Fibroblast of lung (primary cell): ENCODE measurements around the gene C9orf72. TPM values are rescaled to one million over a fixed set of nuclear protein-coding genes. Genes with fewer than 3 reads are reported as not detected.

Experiments
- DNase-seq, 2 donors: peaks; one replicate each; pipeline versions ENCODE4 v3.0.0 to v3.0.0-alpha.2; 2010; ENCODE audit warnings: low read depth in 2 of 2
- H2AFZ ChIP-seq: 2 replicates; pipeline ENCODE4 v1.5.1; 2012; ENCODE audit warnings: low read length, control low read depth, inconsistent platforms
- H3K27ac ChIP-seq: 2 replicates; pipeline ENCODE4 v1.5.1; 2011; ENCODE audit warnings: low read length, control low read depth; ENCODE audit not compliant: insufficient read depth
- H3K27me3 ChIP-seq: 2 replicates; pipeline ENCODE4 v1.5.1; 2011; ENCODE audit warnings: mild to moderate bottlenecking, low read length; ENCODE audit not compliant: control insufficient read depth, insufficient read depth
- H3K36me3 ChIP-seq: 2 replicates; pipeline ENCODE4 v1.5.1; 2011; ENCODE audit warnings: low read length; ENCODE audit not compliant: control insufficient read depth, insufficient read depth
- H3K4me1 ChIP-seq: 2 replicates; pipeline ENCODE4 v1.5.1; 2011; ENCODE audit warnings: low read length; ENCODE audit not compliant: control insufficient read depth, insufficient read depth; ENCODE audit errors: extremely low read depth
- H3K4me2 ChIP-seq: 2 replicates; pipeline ENCODE4 v1.5.1; 2011; ENCODE audit warnings: low read length, control low read depth; ENCODE audit not compliant: insufficient read depth; ENCODE audit errors: extremely low read depth
- H3K4me3 ChIP-seq, 4 experiments: fragments of 200-600 bp in 1 of 4; sonication (generic) in 1 of 4; replicated peaks in 1 of 4; 2 replicates each; pipeline ENCODE4 v1.5.1; 2011 to 2016; ENCODE audit warnings: low read length in 4 of 4, low read depth in 3 of 4, mild to moderate bottlenecking in 3 of 4, control low read depth in 2 of 4, inconsistent platforms in 1 of 4, mixed read lengths in 1 of 4; ENCODE audit not compliant: insufficient read depth in 1 of 4; ENCODE audit errors: control extremely low read depth in 1 of 4
- H3K79me2 ChIP-seq: 2 replicates; pipeline ENCODE4 v1.5.1; 2012; ENCODE audit warnings: mild to moderate bottlenecking, low read length, inconsistent platforms; ENCODE audit not compliant: control insufficient read depth, insufficient read depth
- H3K9ac ChIP-seq: 2 replicates; pipeline ENCODE4 v1.5.1; 2011; ENCODE audit warnings: mild to moderate bottlenecking, low read length, control low read depth; ENCODE audit not compliant: insufficient read depth
- H3K9me3 ChIP-seq: 2 replicates; pipeline ENCODE4 v1.5.1; 2012; ENCODE audit warnings: low read depth, low read length; ENCODE audit not compliant: control insufficient read depth, insufficient read depth
- H4K20me1 ChIP-seq: 2 replicates; pipeline ENCODE4 v1.5.1; 2011; ENCODE audit warnings: low read length; ENCODE audit not compliant: control insufficient read depth, insufficient read depth; ENCODE audit errors: extremely low read depth
- CTCF ChIP-seq, 2 donors: IDR thresholded peaks in 1 of 2; conservative IDR thresholded peaks in 1 of 2; 1 replicate in 1 of 2; 2 replicates in 1 of 2; pipeline ENCODE4 v1.5.1; 2011 to 2012; ENCODE audit warnings: low read length in 2 of 2, control low read depth in 1 of 2, inconsistent platforms in 1 of 2, low read depth in 1 of 2, mild to moderate bottlenecking in 1 of 2
- EZH2 ChIP-seq: IDR thresholded peaks from 2 replicates; pipeline ENCODE4 v1.5.1; 2012; ENCODE audit warnings: low read length, control low read depth, mild to moderate bottlenecking; ENCODE audit errors: missing control alignments
- polyA plus RNA-seq, 2 donors: library from polyadenylated mRNA; depleted of rRNA in 1 of 2; stranded (reverse) in 1 of 2; unstranded in 1 of 2; fragments of >200 nt; gene quantifications; 2 replicates each; pipeline ENCODE4 v1.2.1, GENCODE V29; 2011 to 2012; ENCODE audit warnings: missing spikeins in 1 of 2
- total RNA-seq: library from RNA; depleted of rRNA; stranded (reverse); fragments of >200 nt; gene quantifications from 2 replicates; pipeline ENCODE4 v1.2.1, GENCODE V29; 2014

The C9orf72 gene
- total and polyA plus RNA-seq, 2 donors (not counting 1 experiment from before 2014, with no cell fraction given) = 3.6 to 4.5 TPM

- Histone ChIP-seq H3K36me3 (no peaks in the 10 kb centered on the region), H3K4me1 (no peaks in the 10 kb centered on the region), H3K79me2 (no peaks in the 10 kb centered on the region), H3K27ac (no peak overlapping the region), H4K20me1 (no peaks in the 10 kb centered on the region), H3K4me3 (no peak overlapping the region), H3K4me2 (no peak overlapping the region), H2AFZ (no peak overlapping the region), H3K9me3 (no peaks in the 10 kb centered on the region), H3K9ac (no peak overlapping the region), H3K27me3 (peaks cover 13% of the 10 kb centered on the region)
- TF ChIP-seq EZH2 (no peak), CTCF (conservative IDR thresholded peaks at IDR 0.05 in 1 of 2, IDR thresholded peaks at IDR 0.05 in 1 of 2; ENCODE audit: low read depth in 1 of 2, low read length in 2 of 2) (no peak)
- DNase-seq = no peak
These were observed 50.1 kb downstream of the C9orf72 start for GRCh38 chr9:27523141-27523540.

- peaks cover 2% of the 10 kb centered on the region for H3K27me3 ChIP-seq
- no peaks in the 10 kb centered on the region for H3K36me3 ChIP-seq
- TF ChIP-seq EZH2 (no peak), CTCF (conservative IDR thresholded peaks at IDR 0.05 in 1 of 2, IDR thresholded peaks at IDR 0.05 in 1 of 2; ENCODE audit: low read depth in 1 of 2, low read length in 2 of 2) (no peak)
- no peak overlapping the region for H3K4me2 ChIP-seq
- no peak overlapping the region for H2AFZ ChIP-seq
- no peaks in the 10 kb centered on the region for H3K79me2 ChIP-seq
- DNase-seq = no peak
- no peak overlapping the region for H3K27ac ChIP-seq
- no peak overlapping the region for H3K4me3 ChIP-seq
- H3K4me1 ChIP-seq = no peaks in the 10 kb centered on the region
- no peaks in the 10 kb centered on the region for H4K20me1 ChIP-seq
- no peak overlapping the region for H3K9ac ChIP-seq
- H3K9me3 ChIP-seq = no peaks in the 10 kb centered on the region
These were observed 52.3 kb downstream of the C9orf72 start for GRCh38 chr9:27520986-27521385.

- no peaks in the 10 kb centered on the region for H3K4me1 ChIP-seq
- no peak overlapping the region for H3K4me2 ChIP-seq
- no peaks in the 10 kb centered on the region for H3K36me3 ChIP-seq
- no peak overlapping the region for H3K4me3 ChIP-seq
- no peak overlapping the region for H2AFZ ChIP-seq
- no peak overlapping the region for H3K27ac ChIP-seq
- no peak overlapping the region for H3K9ac ChIP-seq
- no peaks in the 10 kb centered on the region for H3K9me3 ChIP-seq
- no peaks in the 10 kb centered on the region for H3K79me2 ChIP-seq
- DNase-seq = peak in 1 of 2 donors; percentile 40
- H4K20me1 ChIP-seq = no peaks in the 10 kb centered on the region
- no peak for TF ChIP-seq EZH2
- no peak for TF ChIP-seq CTCF (conservative IDR thresholded peaks at IDR 0.05 in 1 of 2, IDR thresholded peaks at IDR 0.05 in 1 of 2; ENCODE audit: low read depth in 1 of 2, low read length in 2 of 2)
- no peaks in the 10 kb centered on the region for H3K27me3 ChIP-seq
These were observed 53.5 kb downstream of the C9orf72 start for GRCh38 chr9:27519466-27520465.
